Glomerular visceral epithelial cell (primary cell): ENCODE results near the gene ZNF154.
A peak's percentile ranks its signal among the peaks of the same experiment; 100 is the strongest.
"Not testable (repeated sequence)": the region's sequence is repeated elsewhere in the genome, so short reads cannot be mapped to it uniquely, and the experiment has no call there.

ENCODE experiments used
- DNase-seq: peaks from one replicate; pipeline ENCODE4 v3.0.0-alpha.2; 2016; ENCODE audit errors: extremely low spot score

ZNF154 gene

DNA sequence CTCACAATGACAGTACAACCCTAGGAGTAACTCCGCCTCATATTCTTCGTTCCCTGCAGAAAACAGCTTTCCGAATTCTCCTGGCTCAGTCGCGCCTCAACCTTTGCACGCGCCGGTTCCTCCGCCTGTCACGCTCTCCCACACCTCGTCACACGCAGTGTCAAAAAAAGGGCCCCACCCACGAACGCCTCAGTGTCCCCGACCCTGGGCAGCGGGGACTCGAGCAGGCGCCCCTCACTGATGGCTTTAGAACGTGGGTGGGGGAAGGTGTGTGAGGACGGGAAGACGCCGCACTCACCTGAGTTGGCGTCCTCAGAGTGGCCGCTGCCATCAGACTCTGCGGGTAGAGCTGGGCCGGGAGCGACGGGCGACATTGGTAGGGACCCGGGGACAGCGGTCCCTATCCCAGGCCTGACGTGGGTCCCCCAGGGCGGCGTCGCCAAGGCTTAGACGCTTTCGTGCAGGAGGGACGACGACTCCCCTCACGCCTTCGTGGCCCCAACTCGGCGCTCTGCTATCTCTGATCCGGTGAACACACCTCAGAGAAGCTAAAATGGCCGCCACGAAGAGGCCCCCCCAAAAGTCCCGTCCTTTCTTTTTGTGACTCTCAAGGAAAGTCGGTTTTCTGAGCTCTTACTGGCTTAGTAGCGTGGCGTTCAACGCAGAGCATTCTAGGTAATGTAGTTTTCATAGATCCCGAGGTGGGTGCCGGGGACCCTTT is at the start of gene ZNF154:
Gene ZNF154, minus strand, starts transcription at position 564 of the 721 bp plus-strand sequence. Its CDS starts 233 bp downstream, at position 331.
- no peak for DNase-seq

DNA sequence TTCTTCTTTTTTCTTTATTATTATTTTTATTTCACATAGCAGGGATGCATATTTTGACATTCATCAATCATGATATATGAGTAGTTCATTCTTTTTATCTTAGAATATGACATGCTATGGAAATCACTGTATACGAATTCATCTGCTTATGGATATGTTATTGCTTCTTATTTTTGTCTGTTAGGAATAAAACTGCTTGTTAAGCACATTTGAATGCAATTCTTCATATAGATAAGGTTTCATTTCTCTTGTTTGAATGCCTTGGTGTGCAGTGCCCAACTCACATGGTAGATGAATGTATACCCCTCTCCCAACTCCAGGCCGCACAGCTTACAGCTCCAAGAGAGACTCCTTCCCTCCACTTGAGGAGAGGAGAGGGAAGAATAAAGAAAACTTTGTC is 48.9 kb upstream of the ZNF154 start:
- no peak for DNase-seq

DNA sequence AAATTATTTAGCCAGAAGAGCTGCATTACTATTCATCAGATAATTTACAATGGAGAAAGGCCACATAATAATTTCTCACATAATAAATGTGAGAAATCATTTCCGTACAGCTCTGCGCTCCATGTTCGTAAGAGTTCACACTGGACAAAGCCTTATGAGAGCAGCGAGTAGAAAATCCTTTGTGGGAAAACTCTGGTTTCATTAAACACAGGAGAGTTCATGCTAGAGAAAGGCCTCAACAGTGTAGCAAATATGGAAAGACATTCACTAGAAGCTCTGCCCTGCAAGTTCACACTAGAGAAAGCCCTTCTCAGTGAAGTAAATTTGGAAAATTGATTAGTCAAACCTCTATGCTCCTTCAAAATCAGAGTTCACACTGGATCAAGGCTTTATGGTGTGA is 46.0 kb upstream of the ZNF154 start:
- no peak for DNase-seq

DNA sequence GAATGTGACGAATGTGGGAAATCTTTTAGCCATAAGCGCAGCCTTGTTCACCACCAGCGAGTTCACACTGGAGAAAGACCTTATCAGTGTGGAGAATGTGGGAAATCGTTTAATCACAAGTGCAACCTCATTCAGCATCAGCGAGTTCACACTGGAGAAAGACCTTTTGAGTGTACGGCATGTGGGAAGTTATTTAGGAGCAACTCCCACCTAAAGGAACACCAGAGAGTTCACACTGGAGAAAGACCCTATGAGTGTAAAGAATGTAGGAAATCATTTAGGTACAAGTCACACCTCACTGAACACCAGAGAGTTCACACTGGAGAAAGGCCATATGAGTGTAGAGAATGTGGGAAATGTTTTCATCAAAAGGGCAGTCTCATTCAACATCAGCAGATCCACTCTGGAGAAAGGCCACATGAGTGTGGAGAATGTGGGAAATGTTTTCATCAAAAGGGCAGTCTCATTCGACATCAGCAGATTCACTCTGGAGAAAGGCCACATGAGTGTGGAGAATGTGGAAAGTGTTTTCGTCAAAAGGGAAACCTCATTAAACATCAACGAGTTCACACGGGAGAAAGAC is 45.2 kb upstream of the ZNF154 start:
- DNase-seq = no peak

DNA sequence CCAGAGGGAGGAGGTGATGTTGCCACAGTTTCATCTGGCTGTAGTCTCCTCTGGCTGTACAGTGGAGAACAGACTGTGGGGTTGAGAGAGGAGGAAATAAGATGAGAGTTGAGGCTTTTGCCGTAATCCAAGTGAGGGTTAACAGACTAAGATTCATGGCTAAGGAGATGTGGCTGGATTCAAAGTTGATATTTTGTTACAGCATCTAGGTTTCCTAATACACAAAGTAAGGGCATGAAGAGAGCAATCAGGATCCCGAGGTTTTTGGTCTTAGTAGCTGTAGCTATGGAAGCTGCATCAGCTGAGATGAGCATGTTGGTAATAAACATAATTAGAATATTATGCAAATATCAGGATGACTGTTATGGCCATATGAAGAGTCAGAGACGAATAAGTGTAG is 39.0 kb upstream of the ZNF154 start:
- no peak for DNase-seq

DNA sequence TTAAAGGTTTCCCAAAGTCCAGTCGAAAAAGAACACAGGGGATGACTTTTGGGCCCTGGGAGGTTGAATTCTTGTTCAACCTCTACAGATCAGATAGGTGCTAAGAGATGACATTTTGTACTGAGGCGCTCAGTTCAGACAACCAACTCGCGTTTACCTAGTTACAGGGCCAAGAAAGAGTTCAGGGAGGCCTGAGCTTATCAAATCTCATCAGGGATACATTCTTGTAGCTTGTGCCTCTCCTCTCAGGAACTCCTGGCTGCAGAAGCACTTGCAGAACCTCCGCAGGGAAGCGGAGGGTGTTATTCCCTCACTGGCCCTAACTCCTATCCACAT is 38.4 kb upstream of the ZNF154 start:
- no peak for DNase-seq

DNA sequence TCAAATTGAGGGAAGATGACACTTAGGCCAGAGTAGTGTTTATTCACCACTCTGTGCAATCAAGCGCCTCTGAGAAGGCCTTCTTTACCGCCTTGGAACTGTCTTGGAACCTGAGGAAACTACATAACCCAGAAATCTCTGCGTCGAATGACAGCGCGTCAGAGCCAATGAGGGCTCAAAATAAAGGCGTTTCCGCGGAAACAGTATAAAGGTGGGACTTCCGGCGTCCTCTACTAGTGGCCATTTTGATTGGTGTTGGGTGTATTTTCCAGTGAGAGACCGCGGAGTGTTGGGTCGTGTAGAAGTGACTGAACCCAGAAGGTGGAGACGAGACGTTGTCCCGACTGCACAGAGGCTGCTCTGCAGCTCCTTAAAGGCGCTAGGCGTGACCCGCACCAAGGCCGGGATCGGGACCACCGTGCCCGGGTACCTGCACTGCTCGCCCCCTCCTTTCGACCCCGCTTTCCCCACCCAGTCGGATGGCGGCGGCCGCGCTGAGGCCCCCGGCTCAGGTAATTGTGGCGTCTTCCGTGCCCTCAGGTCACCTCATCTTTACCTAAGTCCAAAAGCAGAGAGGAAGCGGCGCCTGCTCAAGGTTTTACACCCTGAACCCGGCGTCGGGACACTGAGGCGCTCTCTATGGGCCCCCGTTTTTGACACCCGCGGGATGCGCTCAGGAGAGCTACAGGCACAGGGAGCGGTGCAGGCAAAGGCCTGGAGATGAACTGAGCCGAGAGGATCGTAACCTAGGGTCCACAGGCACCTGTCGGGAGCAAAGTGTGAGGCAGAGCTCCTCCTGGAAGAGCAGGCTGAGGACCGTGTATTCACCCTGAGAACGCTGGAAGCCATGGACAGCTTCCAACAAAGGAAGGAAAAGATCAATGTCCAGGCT is 37.8 kb upstream of the ZNF154 start, which contains the start of gene ZNF776:
Gene ZNF776, plus strand, starts transcription at position 236 of the 892 bp plus-strand sequence. Its CDS starts 244 bp downstream, at position 480.
- DNase-seq = peak; percentile 89

DNA sequence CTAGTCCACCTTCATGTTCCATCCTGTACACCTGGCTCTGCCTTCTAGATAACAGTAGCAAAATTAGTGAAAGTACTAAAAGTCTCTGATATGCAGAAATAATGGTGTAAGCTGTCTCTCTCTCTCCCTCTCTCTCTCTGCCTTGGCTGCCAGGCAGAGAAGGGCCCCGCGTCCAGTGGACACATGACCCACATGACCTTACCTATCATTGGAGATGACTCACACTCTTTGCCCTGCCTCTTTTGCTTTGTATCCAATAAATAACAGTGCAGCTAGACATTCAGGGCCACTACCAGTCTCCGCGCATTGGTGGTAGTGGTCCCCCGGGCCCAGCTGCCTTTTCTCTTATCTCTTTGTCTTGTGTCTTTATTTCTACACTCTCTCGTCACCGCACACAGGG is 29.8 kb upstream of the ZNF154 start:
- DNase-seq = not testable (repeated sequence)

DNA sequence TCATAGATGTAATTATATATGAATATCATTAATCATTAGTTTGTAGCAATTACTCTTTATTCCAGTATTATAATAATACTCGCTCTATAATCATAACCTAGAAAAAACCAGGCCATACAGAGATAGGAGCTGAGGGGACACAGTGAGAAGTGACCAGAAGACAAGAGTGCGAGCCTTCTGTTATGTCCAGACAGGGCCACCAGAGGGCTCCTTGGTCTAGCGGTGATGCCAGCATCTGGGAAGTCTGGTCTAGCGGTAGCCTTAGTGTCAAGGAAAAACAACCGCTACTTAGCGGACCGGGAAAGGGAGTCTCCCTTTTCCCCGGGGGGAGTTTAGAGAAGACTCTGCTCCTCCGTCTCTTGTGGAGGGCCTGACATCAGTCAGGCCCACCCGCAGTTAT is 29.3 kb upstream of the ZNF154 start:
- DNase-seq = not testable (repeated sequence)

DNA sequence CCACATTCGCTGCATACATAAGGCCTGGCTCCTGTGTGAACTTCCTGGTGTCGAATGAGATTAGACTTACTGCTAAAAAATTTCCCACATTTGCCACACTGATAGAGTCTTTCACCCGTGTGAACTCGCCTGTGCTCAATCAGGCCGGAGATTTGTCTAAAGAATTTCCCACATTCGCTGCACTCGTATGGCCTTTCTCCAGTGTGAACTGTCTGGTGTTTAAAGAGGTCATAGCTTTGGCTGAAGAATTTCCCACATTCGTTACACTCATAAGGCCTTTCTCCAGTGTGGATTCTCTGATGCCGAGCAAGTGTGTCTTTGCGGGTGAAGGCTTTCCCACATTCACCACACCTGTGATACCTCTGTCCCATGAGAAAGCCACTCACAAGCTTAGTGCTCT is 11.9 kb upstream of the ZNF154 start:
- DNase-seq = no peak

DNA sequence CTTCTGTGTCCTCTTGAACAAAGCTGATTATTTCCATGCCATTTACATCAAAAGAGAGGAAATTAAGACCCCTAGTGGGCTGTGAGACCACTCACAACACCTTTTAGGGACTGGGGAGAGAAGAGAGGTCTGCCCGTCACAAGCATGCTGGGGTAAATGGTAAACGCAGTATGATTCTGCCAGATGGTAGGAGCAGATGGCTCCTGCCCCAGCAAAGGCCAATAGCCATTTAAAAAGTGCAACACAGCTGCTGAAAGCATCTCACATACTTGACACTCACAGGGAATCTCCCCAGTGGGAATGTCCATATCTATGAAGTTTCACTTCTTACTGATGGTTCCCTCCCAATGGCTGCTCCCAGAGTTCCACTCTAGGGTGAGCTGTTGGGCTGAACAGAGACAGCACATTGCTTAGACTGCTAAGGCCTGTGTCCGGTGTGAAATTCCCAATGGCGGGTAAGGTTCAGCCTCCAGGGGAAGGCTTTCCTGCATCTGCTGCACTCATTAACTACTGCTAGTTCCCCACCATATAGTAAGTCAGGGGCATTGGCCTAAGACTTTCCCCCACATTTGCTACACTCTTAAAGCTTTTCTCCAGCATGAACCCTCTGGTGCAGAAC is 11.0 kb upstream of the ZNF154 start:
- no peak for DNase-seq

DNA sequence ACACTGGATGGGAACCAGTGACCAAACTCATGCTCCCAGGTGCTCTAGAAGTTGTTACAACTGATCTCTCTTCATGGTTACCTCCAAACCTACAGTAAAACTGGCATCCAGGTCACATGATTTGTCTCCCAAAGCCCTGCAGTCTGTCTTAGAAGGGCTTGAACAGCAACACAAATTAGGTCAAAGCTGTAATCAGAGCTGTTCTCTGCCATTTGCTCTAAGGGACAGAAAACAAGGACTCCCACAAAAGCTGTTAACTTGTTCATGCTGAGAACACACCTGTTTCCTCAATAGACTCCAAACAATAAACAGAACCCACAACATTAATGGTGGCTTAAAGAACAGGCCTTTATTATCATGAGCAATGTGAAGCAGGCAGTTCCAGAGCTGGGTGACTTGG is 10.4 kb upstream of the ZNF154 start:
- DNase-seq = no peak

DNA sequence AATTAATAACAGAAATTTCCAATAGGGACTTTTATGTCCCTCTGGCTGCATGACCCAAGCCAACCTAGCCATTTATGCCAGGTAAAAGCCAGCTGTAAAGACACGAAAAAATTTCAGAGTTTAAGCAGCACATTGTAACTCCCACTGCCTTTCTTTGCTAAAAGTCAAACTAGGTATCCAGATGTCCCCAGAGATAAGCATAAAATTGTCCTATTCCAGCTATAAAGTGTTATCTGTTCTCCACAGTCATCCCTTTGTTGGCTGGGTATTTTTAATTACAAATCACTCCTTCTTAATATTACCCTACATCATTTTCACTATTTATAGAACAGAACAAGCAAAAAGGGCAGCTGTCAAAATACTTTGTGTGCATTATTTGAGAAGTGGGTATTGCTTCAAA is 3.2 kb upstream of the ZNF154 start:
- no peak for DNase-seq

DNA sequence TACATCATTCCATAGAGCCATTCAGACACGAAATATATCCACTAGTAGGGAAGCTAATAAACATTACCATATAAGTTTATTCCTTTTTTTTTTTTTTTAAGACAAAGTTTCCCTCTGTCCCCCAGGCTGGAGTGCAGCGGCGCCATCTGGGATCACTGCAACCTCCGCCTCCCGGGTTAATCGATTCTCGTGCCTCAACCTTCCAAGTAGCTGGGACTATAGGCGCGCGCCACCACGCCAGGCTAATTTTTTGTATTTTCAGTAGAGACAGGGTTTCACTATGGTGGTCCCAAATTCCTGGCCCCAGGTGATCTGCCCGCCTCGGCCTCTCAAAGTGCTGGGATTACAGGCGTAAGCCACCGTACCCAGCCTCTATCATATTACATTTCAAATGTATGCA is 612 bp upstream of the ZNF154 start:
- DNase-seq = no peak

DNA sequence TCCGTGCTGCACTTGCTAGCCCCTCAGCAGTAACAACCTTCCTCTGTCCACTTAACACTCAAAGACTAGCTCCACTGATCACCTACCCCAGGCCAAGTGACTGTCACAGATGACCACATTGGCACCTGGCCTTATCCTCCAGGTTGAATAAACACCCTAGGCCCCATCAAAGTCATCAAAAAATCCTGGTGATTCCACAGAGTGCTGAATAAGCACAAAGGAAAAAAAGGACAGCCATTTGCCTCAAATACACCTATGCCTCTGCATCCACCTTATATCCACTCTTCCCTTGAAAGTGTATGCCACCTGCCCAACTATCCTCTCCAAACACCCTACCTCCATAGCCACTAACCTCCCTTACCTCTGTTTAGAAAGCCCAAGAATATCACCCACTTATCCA is 2.7 kb downstream of the ZNF154 start:
- no peak for DNase-seq

DNA sequence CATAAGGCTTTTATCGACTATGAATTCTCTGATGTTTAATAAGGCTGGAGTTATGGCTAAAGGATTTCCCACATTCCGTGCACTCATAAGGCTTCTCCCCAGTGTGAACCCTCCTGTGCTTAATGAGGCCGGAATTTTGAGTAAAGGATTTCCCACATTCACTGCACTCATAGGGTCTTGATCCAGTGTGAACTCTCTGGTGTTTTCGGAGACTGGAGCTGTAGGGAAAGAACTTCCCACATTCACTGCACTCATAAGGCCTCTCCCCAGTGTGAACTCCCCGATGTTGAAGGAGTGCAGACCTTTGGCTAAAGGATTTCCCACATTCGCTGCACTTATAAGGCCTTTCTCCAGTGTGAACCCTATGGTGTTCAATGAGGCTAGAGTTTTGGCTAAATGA is 7.4 kb downstream of the ZNF154 start:
- no peak for DNase-seq

DNA sequence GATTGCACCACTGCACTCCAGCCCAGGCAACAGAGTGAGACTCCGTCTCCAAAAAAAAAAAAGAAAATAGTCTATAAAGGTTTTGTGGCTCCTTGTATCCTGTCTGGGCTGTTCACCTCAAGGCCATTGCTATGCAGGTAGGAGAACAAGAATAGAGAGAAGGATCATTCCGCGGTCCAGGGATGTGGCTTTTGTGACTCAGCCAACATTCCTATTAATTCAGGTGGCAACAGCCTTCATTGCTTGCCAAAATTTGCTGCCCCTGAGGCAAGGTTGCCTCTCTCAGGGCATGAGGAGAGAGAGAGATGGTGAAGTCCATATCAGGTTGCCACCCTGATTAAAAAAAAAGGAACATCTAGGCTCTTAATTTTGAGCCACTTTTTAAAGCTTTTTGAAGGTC is 19.3 kb downstream of the ZNF154 start:
- DNase-seq = no peak

DNA sequence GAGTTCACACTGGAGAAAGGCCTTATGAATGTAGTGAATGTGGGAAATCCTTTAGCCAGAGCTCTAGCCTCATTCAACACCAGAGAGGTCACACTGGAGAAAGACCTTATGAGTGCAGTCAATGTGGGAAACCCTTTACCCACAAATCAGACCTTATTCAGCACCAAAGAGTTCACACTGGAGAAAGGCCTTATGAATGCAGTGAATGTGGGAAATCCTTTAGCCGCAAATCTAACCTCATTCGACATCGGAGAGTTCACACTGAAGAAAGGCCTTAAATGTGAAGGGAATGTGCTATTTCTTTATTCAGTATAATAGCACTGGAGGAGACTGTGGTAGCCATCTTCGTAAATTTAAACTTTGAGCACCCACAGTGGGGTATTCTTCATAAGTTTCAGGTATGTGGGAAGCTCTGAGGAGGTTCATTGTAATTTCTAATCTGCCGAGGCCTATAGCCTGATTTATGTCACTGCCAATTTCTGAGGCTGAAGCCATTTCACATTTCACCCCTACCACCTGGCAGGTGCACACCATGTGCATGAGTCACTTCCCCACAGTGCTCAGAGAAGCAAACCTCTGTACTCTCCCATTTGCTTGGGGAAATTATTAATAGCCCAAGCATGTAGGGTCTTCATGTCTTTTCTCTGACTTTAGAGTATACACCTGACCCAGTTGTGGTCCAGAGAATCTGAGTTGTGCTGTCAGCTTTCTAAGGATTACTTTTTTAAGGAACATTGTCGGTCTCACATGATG is 20.8 kb downstream of the ZNF154 start:
- no peak for DNase-seq

DNA sequence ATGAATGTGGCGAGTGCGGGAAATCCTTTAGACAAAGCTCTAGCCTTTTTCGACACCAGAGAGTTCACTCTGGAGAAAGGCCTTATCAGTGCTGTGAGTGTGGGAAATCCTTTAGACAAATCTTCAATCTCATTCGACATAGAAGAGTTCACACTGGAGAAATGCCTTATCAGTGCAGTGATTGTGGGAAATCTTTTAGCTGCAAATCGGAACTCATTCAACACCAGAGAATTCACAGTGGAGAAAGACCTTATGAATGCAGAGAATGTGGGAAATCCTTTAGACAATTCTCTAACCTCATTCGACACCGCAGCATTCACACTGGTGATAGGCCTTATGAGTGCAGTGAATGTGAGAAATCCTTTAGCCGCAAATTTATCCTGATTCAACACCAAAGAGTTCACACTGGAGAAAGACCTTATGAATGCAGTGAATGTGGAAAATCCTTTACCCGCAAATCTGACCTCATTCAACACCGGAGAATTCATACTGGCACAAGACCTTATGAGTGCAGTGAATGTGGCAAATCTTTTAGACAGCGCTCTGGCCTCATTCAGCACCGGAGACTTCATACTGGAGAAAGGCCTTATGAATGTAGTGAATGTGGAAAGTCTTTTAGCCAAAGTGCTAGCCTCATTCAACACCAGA is 21.5 kb downstream of the ZNF154 start:
- DNase-seq = no peak

DNA sequence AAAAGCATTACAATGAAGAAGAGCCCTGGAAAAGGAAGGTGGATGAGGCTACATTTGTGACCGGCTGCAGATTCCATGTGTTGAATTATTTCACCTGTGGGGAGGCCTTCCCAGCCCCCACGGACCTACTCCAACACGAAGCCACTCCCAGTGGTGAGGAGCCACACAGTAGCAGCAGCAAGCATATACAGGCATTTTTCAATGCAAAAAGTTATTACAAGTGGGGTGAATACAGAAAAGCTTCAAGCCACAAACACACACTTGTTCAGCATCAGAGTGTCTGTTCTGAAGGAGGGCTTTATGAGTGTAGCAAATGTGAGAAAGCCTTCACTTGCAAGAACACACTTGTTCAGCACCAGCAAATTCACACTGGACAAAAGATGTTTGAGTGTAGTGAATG is 22.3 kb downstream of the ZNF154 start:
- no peak for DNase-seq

DNA sequence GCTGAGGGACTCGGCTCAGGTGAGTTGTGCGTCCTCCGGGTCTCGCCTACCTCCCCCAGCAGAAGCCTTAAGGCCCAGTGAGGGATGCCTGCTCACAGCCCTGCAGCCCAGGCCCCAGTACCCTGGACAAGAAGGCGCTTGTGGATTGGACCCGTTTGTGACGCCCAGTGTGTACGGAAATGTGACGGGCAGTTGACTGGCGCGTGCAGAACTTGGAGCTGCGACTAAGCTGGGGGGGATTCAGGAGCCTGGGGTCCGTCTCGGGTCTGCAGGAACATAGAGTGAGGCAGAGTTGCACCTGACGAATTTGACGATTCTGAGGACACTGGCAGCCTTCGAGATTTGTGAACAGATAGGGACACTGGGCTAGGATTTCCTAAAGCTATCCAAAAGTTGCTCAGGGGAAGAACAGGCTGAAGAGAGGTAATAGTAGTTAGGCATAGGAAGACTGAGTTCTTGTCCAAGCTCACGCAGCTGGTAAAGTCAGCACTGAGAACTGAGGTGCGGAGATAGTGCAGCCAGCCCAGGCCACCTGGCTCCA is 26.7 kb downstream of the ZNF154 start:
- DNase-seq = no peak
